Ammon's horn (tissue), 1 donor: ENCODE measurements around the gene DMRTC2.

ENCODE experiments used
- DNase-seq: peaks from one replicate; pipeline ENCODE4 v3.0.0-alpha.2; 2016; ENCODE audit warnings: low spot score

DMRTC2 gene

GRCh38 chr19:41845001-41845050, at the start of gene DMRTC2:
TSS of gene DMRTC2 (plus strand) at chr19:41845042. CDS start at chr19:41847429, 2,387 bp downstream.
- DNase-seq = no peak

GRCh38 chr19:41796362-41796761, 48.5 kb upstream of the DMRTC2 start, which contains the start of gene CEACAM3:
TSS of gene CEACAM3 (plus strand) at chr19:41796587. CDS start at chr19:41796678, 91 bp downstream.
- DNase-seq = no peak

DNA sequence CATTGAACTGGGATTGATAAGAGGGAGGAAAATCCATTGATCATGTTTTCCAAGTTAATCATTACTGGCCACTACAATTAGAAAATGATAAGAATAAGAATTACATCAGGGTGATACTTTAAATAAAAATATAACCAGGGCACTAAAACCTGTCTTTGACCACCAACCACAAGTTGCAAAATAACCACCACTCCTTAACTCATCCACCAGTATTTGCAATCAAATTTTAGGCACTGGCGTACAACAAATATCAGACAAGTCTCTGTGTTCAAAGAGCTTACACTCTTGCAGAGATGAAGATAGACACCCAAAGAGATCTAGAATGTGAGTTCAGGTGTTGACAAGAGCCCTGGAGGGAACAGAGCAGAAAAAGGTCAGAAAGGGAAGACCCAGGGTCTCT, 47.9 kb upstream of the DMRTC2 start:
- DNase-seq = no peak

GRCh38 chr19:41799444-41800000, 45.3 kb upstream of the DMRTC2 start:
- DNase-seq = no peak

DNA sequence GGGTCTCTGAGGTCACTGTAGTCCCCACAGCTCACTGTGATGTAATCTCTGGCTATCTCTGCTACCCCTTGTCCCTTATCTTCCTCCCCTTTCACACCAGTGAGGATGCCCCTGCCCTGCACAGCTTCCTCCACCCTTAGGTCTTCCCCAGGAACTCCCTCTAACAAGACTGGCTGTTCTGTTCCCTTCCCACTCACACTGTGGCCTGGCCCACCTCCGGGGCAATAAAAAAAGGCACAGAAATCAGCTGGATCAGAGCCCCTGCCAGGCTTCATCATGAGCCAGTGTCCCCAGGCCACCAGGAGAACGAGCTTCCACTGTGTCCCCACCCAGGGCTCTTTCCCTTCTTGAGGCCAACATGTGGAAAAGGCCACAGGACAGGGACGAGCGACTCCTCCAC, 43.8 kb upstream of the DMRTC2 start:
- no peak for DNase-seq

DNA sequence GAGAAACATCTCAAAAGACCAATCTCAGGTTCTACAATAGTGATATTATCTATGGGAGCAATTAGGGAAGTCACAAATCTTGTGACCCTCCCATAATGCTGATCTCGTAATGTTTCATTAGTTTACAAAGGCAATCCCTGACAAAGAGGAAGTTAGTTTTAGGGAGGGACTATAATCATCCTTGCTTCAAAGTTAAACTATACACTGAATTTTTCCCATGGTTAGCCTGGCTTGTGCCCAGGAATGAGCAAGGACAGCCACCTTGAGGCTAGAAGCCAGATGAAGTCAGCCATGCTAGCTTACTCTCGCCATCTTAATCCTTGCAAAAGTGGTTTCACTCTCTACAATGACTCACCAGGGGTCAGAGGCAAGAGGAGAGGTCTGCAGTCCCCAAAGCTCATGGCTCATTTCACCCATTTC, 43.0 kb upstream of the DMRTC2 start:
- no peak for DNase-seq

DNA sequence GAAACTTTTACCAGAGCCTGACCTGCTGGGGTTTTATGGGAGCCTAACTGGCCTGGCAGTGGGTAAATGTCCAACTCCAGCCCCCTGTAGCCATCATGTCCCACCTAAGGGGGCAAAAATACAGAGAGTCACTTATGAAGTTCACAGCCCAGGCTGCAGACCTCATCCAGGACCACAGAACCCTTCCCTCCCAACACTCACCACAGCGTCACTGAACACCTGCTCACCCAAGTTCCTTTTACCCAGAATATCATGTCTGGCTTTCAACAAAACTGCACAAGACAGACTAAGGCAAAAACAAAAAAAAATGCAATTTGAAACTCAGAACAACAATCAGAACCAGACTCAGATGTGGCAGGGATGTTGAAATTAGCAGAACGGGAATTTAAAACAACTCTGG, 42.1 kb upstream of the DMRTC2 start:
- no peak for DNase-seq

DNA sequence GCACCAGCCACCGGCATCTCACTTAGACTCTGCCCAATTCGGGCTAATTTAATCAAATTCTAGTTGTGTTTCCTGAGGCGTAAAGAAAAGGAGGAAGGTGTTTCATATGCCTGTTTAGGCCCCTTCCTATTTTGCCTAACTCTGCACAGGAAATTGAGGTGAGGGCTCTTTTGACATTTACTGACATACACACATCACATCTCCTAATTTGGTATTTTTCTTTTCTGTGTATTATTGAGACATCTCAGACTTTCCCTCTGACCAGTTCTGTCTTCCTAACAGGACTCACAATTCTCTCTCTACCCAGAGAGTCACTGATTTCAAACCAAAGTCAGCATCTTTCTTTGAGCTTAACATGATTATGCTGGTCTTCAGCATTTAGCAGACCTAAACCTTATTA, 40.5 kb upstream of the DMRTC2 start:
- no peak for DNase-seq

GRCh38 chr19:41807176-41807575, 37.7 kb upstream of the DMRTC2 start:
- no peak for DNase-seq

DNA sequence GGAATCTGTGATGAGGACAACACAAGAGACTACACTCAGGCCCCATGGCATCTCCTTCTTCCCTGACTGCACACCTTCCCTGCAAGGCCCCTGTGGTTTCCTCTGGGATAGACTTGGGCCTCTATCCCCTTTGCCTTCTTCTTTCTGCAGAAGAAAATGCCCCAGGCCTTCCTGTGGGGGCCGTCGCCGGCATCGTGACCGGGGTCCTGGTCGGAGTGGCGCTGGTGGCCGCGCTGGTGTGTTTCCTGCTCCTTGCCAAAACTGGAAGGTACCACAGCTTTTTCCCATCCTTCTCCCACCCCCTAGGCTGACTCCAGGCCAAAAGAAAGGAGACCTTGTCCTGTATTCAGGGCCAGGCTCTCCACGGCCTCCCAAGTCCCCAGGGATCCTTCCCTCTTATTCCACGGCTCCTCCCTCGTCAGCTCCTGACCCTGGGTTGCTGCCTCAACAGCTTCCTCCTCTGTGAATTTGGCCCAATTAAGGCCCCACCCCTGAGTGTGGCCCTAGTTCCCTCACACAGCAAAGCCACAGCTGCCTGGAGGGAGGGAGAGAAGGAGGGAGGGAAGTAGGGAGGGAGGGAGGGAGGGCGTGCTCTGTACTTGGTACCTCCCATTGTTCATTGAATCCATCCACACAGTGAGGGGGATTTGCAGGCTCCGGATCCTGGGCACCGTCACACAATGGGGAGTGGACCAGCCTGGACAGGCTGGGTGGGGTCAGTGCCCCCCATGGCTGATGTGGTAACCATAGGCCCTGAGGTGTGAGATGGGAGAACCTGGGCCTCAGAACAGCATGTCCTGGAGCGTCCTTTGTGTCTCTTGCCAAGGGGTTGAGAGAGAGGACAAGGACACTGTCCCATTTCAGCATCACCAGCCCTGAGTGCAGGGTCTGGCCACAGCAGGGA, 35.9 kb upstream of the DMRTC2 start:
- DNase-seq = peak; percentile 27

- DNase-seq = no peak
Observed at GRCh38 chr19:41810301-41810700, 34.5 kb upstream of the DMRTC2 start.

DNA sequence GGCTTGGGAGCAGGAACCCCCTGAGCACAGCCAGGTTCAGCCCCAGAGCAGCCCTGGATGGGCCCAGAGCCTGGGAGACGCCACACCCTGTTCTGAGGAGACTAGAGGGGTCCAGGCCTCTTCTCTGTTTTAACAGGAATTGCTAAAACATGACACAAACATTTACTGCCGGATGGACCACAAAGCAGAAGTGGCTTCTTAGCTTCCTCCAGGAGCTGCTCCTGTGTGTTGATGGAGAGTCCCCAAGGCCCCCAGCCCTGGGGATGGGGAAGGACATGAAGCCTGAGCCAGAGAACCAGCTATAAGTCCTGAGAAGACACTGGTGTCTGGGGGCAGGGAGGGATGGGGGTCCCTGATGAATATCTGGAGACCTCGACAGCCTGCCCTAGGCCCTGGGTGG, 33.8 kb upstream of the DMRTC2 start:
- DNase-seq = peak; percentile 62

- no peak for DNase-seq
Observed at GRCh38 chr19:41811981-41812380, 32.9 kb upstream of the DMRTC2 start.

- DNase-seq = no peak
Observed at GRCh38 chr19:41813911-41814310, 30.9 kb upstream of the DMRTC2 start.

- DNase-seq = no peak
Observed at GRCh38 chr19:41815301-41815700, 29.5 kb upstream of the DMRTC2 start.

DNA sequence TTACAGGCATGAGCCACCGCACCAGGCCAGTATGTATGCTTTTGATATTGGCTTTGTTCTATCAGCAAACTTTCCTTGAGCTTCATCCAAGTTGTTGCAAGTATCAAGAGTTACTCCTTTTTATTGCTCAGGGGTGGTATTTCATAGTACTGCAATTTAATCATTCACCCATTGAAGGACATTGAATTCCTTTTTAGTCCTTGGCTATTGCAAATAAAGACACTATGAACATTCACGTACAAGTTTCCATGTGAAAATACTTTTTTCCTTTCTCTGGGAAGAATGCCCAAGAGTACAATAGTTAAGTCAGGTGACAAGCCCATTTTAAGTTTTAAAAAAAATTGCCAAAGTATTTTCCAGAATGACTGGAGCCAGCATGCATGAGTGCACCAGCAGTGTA, 28.1 kb upstream of the DMRTC2 start:
- no peak for DNase-seq

DNA sequence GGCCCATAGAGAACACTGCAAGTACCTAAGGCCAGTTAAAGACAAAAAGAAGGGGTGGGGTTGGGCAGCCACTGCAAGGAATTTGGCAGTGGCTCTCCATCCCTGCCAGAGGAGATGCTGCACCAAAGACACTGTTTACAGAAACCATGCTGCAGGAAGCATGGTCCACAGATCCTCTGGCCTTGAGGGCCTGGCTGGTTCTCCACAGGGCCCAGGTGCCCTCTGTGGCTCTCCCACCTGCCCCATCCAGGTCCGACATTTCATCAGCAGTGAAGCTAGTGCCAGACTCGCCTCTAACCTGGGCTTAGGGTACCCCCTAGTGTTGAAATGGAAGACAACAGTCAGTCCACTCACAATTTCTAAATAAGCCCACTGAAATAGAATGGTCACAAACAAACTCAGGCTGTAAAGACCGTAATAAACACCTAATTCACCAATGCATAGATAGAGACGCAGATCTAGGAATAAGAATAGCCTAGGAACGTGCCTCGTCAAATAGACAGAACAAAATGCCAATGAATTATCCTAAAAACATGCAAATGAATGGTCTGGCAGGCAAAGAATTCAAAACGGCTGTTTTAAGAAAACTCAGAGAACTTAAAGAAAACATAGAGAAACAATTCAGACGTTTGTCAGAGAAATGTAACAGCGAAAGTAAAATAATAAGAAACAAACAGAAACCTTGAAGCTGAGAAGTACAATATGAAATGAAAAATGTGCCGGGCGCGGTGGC, 23.7 kb upstream of the DMRTC2 start:
- DNase-seq = peak; percentile 47

GRCh38 chr19:41837981-41838708, 6.7 kb upstream of the DMRTC2 start:
- DNase-seq = no peak

GRCh38 chr19:41839211-41839610, 5.6 kb upstream of the DMRTC2 start:
- DNase-seq = no peak

DNA sequence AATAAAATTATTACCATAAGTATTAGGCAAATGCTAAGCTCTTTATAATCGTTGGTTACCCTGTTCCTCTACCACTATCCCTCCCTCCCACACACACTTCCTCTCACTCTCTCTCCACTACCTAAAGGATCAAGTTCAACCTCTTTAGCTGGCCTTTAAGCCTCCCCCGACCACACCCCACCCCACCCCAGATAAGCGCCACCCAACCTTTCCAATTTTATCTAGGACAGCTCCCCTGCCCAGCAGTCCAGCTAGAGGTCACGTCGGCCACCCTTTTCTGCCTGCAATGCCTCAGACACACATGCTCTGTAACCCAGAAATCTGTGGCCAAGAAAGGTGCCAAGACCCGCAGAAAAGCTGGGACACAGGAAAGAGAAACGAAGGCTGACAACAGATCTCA, 1.5 kb upstream of the DMRTC2 start:
- no peak for DNase-seq

GRCh38 chr19:41844601-41845000, 241 bp upstream of the DMRTC2 start, which contains the start of gene LYPD4:
TSS of gene LYPD4 (minus strand) at chr19:41844683. CDS start at chr19:41839285, 5,398 bp downstream.
- DNase-seq = no peak

DNA sequence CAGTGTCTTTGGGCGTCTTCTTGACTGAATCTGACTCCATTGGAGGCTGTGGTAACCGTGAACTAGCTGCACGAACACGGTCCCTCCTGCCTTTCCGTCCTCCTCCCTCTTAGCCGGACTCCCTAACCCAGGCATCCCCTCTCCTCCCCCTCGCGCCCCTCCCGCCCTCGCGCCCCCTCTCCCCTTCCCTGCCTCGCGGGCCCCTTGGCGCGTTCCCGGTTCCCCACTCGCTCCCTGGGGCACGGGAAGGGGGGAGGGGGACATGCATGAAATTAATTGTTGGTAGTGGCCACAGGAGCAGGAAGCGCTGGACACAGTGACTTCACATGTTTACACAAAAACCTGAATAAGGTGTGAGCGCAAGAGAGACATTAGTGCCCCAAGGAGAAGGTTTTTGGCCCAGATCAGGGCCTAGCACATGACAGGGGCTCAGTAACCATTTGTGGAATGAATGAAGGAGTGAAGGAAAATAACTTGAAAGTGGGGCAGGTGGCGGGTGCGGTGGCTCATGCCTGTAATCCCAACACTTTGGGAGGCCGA, 279 bp downstream of the DMRTC2 start:
- DNase-seq = no peak
